ENCODE results near the gene SMARCA2. TPM values are rescaled to one million over a fixed set of nuclear protein-coding genes. Genes with fewer than 3 reads are reported as not detected.

The SMARCA2 gene
- total and polyA plus RNA-seq, 10 of the 15 experiments (the other 5 are each of a cell fraction or from before 2014, with no cell fraction given) = 100 to 392 (median 204) TPM

DNA sequence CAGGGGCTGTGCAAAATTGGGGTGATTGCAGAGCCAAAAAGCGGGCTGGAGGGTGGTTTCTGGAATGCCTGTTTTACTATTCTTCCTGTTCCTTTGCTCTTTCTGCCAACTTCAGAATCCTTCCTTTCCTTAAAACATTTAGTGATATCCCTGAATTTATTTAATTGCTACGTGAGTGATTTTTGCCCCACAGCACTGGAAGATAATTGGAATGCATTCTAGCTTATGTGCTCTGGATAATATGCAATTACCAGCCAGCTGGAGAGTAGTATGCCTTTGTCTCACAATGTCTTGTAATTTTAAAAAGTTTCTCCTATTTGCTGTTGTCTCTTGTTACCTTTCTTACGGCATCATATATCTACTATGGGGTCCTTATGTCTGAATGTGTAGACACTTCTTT, 115.8 kb downstream of the SMARCA2 start:
- no peak for TF ChIP-seq SIN3A (IDR thresholded peaks at IDR 0.05; ENCODE audit: low read depth, low read length)
- TF ChIP-seq MXI1 (IDR thresholded peaks at IDR 0.05; ENCODE audit: low read depth, low read length) = no peak
- no peak for ATAC-seq
- Histone ChIP-seq H3K4me3 (no peak overlapping the region), H3K4me1 (ENCODE audit: control insufficient read depth, insufficient read depth, low read length) (peaks cover 6% of the 10 kb centered on the region; the same call in 1 of the 2 replicates), H3K9me3 (replicated peaks; ENCODE audit: control insufficient read depth, insufficient read depth, low read length) (no peaks in the 10 kb centered on the region), H3K27ac (ENCODE audit: control insufficient read depth, insufficient read depth) (no peak overlapping the region), H2AFZ (ENCODE audit: control insufficient read depth, low read depth, low read length) (no peak overlapping the region), H3K36me3 (ENCODE audit: control insufficient read depth in 2 of 2, insufficient read depth in 2 of 2, low read length in 1 of 2) (peaks cover 17 to 48% of the 10 kb centered on the region in 2 experiments), H3K4me2 (ENCODE audit: control insufficient read depth, insufficient read depth) (no peak overlapping the region), H3K9ac (ENCODE audit: control insufficient read depth, insufficient read depth, low read length) (no peak overlapping the region), H3K27me3 (replicated peaks in 1 of 2; ENCODE audit: control insufficient read depth in 2 of 2, insufficient read depth in 2 of 2, low read length in 1 of 2) (no peaks in the 10 kb centered on the region), H3K79me2 (ENCODE audit: control insufficient read depth, insufficient read depth, low read length) (peaks cover 45% of the 10 kb centered on the region), H4K20me1 (ENCODE audit: control insufficient read depth, insufficient read depth) (peaks cover 14% of the 10 kb centered on the region)
- ChIA-PET RAD21 (ENCODE audit: unreplicated experiment) (interaction anchor here (1.9 kb wide), 1 partner anchor 27 kb away, joined by 5 read pairs; no protein-coding TSS in a partner anchor), SMC1A (ENCODE audit: uncharacterized antibody, unreplicated experiment) (interaction anchor here (0.9 to 1.2 kb wide), 2 partner anchors 8 to 48 kb away, joined by 3 to 4 read pairs; no protein-coding TSS in a partner anchor), POLR2A (no interaction called here), CTCF (interaction anchor here (1.5 to 5.3 kb wide), 4 partner anchors 16 to 597 kb away, joined by 4 to 61 read pairs (median 19); no protein-coding TSS in a partner anchor)
- BruUV-seq (replicated peaks) = no TSS peak
- FAIRE-seq = no peak
- no peak for DNase-seq (ENCODE audit: low read depth, low spot score)
- 79% methylated on average over 3 of the region's 3 CpGs for WGBS (ENCODE audit: insufficient coverage, insufficient replicate concordance, low lambda C conversion rate, missing lambda C conversion rate)
- in situ Hi-C loops (cut with MboI) (loop anchor here (10.0 kb wide), 1 partner anchor 594 kb away; no protein-coding TSS in a partner anchor), intact Hi-C loops (cut with micrococcal nuclease; ENCODE audit: unreplicated experiment) (loop anchor here (5.0 kb wide), 1 partner anchor 596 kb away; no protein-coding TSS in a partner anchor)

DNA sequence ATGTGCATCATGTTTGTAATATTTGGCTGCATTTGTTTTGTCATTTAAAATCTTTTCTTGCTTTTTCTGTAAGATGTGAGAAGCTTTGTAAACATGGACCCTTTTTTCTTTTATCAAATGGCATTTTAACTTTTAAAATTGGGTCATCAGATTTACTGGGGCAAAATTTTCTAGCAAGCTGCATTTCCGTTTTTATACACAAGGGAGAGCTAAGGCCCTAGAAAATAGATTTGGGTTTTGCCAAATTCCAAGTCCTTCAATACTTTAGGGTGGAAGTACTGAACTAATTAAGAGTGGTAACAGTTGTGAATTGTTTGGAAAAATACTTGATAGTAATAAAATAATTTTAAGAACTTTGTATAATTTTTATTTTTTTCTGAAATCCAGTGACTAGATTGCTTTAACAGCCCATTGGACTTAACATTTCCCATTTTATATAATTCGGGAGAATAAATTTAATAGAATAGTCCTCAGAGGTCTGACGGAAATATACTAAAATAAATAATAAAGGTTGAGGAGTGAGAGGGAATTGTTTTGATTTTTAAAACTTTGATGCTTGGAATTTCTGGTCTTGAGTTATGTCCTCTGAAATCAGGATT, 117.4 kb downstream of the SMARCA2 start:
- in situ Hi-C loops (cut with MboI) (loop anchor here (10.0 kb wide), 1 partner anchor 592 kb away; no protein-coding TSS in a partner anchor), intact Hi-C loops (cut with micrococcal nuclease; ENCODE audit: unreplicated experiment) (loop anchor here (2.0 to 5.0 kb wide), 2 partner anchors 48 to 595 kb away; no protein-coding TSS in a partner anchor)
- Histone ChIP-seq H3K4me2 (ENCODE audit: control insufficient read depth, insufficient read depth) (no peak overlapping the region), H3K36me3 (ENCODE audit: control insufficient read depth in 2 of 2, insufficient read depth in 2 of 2, low read length in 1 of 2) (peaks cover 15 to 43% of the 10 kb centered on the region in 2 experiments), H3K27ac (ENCODE audit: control insufficient read depth, insufficient read depth) (no peak overlapping the region), H3K9me3 (replicated peaks; ENCODE audit: control insufficient read depth, insufficient read depth, low read length) (no peaks in the 10 kb centered on the region), H3K4me1 (ENCODE audit: control insufficient read depth, insufficient read depth, low read length) (no peaks in the 10 kb centered on the region), H4K20me1 (ENCODE audit: control insufficient read depth, insufficient read depth) (peaks cover 6% of the 10 kb centered on the region; the same call in 1 of the 2 replicates), H3K79me2 (ENCODE audit: control insufficient read depth, insufficient read depth, low read length) (peaks cover 36% of the 10 kb centered on the region), H3K4me3 (no peak overlapping the region), H3K9ac (ENCODE audit: control insufficient read depth, insufficient read depth, low read length) (no peak overlapping the region), H3K27me3 (replicated peaks in 1 of 2; ENCODE audit: control insufficient read depth in 2 of 2, insufficient read depth in 2 of 2, low read length in 1 of 2) (no peaks in the 10 kb centered on the region), H2AFZ (ENCODE audit: control insufficient read depth, low read depth, low read length) (no peak overlapping the region)
- ATAC-seq = peak; percentile 25; the same call in 1 of the 3 replicates
- BruUV-seq (replicated peaks) = no TSS peak
- WGBS (ENCODE audit: insufficient coverage, insufficient replicate concordance, low lambda C conversion rate, missing lambda C conversion rate) = 67% methylated on average over 3 of the region's 3 CpGs
- FAIRE-seq = no peak
- ChIA-PET POLR2A (no interaction called here), CTCF (interaction anchor here (0.6 to 5.3 kb wide), 21 partner anchors 10 to 742 kb away, joined by 3 to 61 read pairs (median 4); no protein-coding TSS in a partner anchor), SMC1A (ENCODE audit: uncharacterized antibody, unreplicated experiment) (interaction anchor here (0.6 to 3.3 kb wide), 15 partner anchors 17 to 1085 kb away, joined by 3 to 16 read pairs (median 4); no protein-coding TSS in a partner anchor), RAD21 (ENCODE audit: unreplicated experiment) (interaction anchor here (0.6 to 3.4 kb wide), 5 partner anchors 10 to 596 kb away, joined by 3 to 23 read pairs (median 5); no protein-coding TSS in a partner anchor)
- no peak for DNase-seq (ENCODE audit: low read depth, low spot score)
- TF ChIP-seq BHLHE40 (IDR thresholded peaks at IDR 0.05; ENCODE audit: borderline replicate concordance in 1 of 2, low read depth in 2 of 2, low read length in 1 of 2) (no peak), RAD51 (IDR thresholded peaks at IDR 0.05) (no peak), ZBTB40 (IDR thresholded peaks at IDR 0.05; ENCODE audit: borderline replicate concordance) (no peak), IRF5 (IDR thresholded peaks at IDR 0.05; ENCODE audit: borderline replicate concordance) (no peak), RB1 (IDR thresholded peaks at IDR 0.05; ENCODE audit: borderline replicate concordance) (no peak)
- TF ChIP-seq, protein P1, sequence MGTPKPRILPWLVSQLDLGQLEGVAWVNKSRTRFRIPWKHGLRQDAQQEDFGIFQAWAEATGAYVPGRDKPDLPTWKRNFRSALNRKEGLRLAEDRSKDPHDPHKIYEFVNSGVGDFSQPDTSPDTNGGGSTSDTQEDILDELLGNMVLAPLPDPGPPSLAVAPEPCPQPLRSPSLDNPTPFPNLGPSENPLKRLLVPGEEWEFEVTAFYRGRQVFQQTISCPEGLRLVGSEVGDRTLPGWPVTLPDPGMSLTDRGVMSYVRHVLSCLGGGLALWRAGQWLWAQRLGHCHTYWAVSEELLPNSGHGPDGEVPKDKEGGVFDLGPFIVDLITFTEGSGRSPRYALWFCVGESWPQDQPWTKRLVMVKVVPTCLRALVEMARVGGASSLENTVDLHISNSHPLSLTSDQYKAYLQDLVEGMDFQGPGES (IDR thresholded peaks at IDR 0.05) = no peak

All from GM12878 (cell line).